ENCODE measurements around the gene SPON1.
"Not testable (repeated sequence)": the region's sequence is repeated elsewhere in the genome, so short reads cannot be mapped to it uniquely, and the experiment has no call there.

Gene SPON1

DNA sequence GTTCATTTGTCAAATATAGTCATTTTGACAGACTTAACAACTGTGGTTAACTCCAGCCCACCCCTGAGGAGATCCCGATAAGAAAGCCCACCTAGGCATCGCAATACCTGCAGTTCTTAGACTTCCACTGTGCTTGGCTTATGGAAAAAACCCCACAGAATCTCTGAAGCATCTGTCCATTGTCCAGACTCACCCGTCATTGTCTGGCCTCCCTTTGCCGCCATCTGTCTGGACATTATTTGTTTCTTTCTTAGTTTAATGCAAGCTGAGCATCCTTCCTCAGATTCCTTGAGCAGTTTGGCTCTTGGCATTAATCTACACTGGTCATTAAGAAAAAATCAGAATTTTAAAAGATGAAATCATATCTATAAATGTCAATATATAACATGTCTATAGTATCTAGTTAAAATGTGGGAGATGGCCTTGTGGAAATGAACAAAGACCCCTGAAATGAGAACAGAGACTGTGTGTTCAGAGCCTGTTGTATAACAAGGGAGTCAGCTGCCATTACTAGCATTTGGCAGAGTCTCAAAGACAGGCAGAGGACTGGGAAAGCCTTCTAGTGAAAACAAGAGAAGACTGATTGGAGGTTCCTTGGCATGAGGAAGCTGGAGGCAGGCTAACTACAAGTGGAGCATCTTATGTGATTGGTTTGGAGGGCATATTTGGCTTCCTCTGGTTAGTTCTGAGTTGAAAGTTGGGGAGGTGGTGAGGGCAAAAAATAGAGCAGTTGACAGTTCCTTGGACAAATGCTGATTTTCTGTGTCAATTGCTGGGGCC, 80.4 kb downstream of the SPON1 start:
- DNase-seq, result no peak

DNA sequence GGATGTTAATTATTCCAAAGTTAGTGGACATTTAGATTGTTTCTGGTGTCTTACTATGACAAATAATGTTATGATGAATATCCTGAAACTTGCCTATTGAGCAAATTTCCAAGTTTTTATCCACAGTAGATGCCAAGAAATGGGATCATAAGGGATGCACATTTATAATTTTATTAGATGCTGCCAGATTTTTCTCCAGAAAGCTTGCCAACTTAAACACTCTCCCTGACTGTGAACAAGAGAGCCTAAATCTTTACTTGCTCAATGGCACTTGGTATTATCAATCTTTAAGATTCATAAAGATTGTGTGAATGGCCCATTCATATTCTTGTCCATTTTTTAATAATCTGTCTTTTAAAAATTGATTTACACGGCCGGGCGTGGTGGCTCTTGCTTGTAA, 82.4 kb downstream of the SPON1 start:
- no peak for DNase-seq

DNA sequence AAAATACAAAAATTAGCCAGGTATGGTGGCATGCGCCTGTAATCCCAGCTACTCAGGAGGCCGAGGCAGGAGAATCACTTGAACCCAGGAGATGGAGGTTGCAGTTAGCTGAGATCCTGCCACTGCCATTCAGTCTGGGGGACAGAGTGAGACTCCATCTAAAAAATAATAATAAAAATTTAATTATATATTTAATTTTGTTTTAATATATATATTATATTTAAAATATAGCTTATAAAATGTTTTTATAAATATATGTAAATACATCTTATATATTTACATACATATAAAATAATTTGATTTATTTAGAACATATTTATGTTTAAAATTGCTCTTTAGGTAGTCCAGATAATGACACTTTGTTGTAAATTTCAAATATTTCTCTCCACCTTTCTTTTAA, 82.9 kb downstream of the SPON1 start:
- DNase-seq, result no peak

DNA sequence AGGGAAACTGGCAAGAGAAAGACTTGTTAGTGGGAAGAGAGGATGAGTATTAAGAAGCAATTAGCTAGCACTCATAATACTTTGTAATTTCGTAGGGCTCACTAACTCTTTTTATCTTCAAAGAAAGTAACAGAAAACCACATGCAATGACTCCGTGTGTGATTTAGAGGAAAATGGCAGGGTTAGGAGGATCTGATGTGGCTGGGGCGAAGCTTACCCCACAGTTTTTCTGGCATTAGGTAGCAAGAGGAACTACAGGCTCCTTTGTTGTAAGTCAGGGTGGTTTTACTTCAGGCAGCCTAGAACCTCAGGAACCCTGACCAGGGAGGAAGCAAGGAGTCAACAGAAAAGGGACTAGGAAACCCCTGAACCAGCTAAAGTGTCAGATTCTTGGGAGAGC, 89.7 kb downstream of the SPON1 start:
- no peak for DNase-seq

DNA sequence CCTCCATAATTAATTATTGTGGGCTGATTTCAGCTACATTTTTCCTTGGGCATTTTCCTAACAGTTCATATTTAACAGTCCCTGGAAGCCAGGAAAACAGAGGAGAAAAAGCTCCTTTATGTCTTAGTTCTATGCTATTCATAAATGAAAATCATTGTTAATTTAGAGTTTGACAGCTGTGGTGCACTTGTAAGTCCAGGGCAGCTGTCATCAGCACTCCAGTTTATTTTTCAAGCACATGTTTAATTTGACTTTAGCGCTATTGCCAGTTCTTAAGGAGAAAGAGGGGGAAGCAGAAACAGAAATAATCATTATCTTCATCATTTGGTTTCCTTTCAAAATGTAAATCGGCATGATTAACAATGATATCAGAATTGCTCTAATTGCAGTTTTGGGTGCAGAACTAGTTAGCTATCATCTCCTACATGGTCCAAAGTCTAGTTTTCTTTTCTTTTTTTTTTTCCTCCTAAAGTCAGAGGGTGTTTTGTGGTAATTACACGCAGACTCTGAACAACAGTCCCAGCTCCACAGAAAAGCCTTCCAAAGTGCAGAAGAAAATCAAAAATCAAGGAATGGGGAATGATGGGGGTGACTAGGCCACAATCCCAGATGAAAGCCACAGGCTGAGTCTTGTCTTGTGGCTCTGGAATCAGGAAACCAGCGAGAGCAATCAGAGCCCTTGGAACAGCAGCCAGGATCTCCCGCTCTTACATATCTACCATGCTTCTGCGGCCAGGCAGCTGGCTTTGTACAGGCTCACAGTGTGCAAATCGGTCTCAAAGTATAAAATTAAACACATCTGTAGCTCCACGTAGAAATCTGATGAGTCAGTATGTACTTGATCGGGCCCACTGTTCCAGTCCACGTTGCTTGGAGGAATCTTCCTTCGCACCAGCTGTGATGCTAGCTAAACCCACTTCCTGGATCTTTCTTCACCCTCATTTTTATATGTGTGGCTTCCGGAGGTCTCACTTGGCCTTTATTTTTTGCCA, 91.9 kb downstream of the SPON1 start:
- DNase-seq, result peak; percentile 72

DNA sequence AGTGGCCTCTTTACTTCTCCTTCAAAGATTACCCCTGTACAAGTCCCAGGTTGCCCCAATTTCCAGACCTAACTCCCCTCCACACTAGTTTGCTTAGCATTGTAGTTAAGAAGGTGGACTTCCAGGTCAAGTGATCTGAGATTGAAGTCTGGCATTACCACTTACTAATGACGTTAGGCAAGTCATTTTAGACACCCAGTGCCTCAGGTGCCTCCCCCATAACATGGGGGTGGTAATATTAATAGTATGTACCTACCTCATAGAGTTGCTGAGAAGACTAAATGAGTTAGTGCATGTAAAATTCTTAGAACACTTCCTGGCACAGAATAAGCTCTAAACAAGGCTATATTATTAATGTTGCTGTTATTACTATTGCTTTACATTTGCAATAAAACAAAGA, 93.4 kb downstream of the SPON1 start:
- DNase-seq, result no peak

DNA sequence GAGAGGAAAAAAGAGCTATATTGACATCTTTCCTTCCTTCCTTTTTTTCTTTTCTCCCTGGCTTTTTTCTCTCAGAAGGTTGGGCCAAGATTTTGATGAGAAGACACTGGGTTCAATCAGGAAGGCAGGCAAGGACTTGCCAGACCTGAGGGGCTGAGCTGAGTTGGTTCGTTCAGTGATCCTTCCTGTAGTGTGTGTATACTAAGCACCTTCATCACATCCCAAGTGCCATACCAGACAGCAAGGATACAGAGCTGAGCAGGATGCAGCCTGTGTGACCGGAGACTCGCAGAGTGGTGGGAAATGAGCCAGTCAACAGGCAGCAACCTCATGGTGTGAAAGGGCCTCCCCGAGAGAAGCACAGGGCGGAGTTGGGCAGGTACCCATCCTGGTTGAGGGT, 95.5 kb downstream of the SPON1 start:
- DNase-seq, result no peak

DNA sequence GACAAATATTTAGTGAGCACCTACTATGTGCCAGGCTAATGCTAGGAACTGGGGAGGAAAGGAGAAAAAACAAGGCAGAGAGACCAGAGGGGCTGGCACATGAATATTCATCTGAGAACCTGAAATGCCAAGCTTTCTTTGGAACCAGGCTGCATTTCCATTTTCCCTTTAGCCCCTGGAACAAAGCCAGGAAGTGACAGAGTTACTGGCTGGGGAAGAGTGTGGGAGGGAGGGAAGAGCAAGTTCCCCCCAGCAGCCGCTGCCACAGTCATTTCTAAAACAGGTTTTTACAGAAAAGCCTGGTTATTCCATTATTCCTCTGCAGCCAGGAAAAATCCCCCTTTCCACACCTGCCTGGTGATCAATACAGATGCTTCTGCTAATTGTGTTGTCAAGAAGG, 97.0 kb downstream of the SPON1 start:
- DNase-seq, result peak; percentile 66

DNA sequence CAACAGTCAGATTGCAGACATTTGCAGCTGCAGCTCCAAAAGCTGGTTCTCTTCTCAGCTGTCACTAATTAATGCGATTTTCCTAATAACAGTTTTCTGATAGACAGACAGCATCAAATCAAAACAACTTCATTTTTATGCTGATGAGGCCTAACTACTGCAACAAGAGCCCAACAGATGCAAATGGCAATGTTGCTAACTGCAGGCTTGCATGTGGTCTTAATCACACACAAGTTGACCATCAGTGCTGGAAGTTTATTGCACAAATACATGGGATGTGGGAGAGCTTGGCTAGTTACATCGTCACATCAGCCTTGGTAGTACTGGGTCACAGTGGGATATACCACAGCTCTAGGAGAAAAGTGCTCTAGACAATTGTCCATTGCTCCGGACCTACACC, 99.2 kb downstream of the SPON1 start:
- no peak for DNase-seq

DNA sequence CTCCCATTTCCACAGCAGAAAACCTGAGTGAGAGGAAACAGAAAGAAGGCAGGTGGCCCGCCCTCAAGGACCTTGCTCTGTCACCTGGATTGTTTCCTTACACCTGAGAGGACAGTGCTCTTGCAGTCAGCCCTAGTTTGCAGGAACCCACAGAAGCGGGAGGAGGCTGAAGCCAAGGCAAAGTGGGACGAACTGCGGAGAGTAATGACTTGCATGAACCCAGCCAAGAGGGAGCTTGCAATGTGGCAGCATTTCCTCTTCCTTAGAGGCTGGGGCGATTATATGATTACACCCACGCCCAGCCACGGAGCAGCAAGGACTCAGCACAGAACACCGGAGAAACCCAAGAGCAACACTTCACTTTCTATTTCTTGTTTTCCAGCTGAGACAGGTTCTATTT, 102.6 kb downstream of the SPON1 start:
- DNase-seq, result no peak

DNA sequence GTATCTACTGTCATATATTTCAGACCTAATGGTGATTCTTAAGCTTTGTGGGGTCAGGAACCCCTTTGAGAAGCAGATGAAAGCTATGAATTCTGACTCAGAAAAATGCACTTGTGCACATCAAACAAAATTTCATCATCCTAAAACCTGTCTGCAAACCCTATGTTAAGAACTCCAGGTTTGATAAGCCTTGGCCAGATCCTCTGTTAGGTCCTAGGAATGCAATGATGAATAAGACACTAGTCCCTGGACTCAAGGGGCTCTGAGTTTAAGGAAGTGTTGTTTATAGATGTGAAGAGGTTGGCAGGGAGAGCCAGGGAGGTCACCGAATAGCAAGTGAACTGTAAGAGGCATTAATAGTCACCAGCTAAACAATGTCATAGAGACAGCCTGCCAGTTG, 103.2 kb downstream of the SPON1 start:
- DNase-seq, result no peak

DNA sequence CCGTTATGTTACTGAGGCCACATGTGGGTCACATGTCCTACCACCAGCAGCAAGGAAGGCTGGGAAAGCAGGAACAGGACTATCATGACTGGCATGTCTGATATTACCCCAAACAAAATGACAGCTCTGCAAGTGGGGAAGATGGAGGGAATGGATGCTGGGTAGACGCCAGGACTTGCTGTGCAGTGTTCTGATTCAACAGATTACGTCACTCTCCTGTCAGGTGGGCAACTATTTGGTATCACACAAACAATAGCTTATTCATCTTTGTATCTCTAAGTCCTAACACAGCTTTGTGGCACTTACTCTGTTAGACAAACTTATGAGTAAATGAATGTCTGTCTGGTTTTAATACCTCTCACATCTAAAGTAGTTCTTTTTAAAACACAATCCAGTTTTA, 105.2 kb downstream of the SPON1 start:
- no peak for DNase-seq

DNA sequence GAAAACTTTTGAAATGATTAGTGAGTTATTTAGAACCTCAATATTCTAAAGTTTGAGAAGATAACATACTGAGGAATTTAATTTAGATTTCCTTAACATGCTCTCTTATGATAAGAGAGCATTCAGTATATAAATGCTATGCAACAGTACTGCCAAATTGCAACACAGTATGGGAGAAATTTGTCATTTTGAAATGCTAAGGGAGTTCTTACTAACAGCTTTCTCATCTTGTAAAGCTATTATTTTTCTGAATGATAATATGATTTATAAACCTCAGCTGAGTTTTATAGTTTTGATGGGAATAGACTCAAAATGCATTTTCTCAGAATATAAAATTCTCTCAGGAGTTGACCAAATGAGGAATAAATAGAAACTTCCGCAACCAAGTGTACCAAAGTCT, 108.4 kb downstream of the SPON1 start:
- DNase-seq, result no peak

DNA sequence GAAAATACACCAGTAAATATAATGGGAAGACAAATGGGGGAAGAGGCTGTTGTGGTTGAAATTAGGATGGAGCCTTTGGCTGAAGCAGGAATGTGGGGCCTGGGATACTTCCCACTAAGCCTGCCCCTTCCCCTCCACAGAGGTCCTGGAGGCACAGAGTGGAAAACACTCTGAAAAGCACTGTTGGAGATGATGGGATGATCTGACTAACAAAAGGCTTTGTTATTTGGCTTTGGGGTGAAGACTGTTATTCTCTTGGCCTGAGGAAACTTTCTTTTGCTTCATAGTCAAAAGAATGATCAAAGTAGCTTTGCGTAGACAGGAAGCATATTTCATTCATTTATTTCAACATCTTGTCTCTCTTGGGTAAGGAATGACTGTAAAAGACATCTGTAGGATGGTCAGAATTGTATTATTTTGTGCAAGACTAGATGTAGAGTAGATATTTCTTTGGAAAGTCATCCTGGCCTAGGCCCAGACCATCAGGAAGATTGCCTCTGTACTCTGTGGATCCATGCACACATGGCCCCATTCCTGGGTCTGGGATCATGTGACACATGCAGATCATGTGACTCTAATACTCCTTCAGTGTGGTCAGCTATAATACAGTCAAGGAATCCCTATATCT, 111.4 kb downstream of the SPON1 start:
- DNase-seq, result peak; percentile 72

DNA sequence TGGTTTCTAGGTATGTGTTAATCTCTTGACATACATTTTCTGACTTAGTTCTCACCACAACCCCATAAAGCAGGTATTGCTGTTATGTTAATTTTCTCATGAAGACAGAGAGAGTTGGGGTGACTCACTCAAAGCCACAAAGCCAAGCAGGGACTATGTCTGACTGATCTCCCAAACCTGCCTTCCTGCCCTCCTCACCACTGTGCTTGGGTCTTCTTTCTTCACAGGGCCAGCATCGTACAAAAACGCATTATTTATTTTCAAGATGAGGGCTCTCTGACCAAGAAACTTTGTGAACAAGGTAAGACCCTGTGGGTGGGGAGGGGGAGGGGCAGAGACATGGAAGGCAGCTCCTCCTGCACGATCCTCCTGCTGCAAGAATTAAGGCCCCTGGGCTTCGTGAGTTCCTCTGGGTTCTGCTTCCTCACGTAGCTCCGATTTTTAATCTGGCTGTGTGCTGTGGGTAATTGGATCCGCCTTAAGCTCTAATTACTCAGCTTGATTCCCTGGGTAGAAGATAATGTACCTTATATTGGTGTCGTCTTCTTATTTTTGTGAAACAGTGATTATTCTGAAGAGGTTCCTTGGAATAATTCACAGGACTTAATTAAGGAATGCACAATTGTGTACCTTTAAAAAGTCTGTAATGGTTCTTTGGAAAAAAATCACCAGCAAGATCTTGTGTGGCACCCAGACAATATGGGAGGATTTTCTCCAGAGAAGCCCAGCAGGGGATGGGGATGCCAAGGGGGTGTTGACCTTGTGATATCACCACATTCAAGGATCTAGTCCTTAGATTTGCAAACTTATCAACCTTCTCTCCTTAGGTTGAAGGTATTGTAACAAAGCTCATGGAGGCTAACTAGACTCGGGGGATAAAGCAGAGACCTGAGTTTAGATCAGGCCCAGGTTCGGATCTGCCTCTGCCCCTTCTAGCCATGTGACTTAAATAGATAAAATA, 112.9 kb downstream of the SPON1 start:
- DNase-seq, result no peak

DNA sequence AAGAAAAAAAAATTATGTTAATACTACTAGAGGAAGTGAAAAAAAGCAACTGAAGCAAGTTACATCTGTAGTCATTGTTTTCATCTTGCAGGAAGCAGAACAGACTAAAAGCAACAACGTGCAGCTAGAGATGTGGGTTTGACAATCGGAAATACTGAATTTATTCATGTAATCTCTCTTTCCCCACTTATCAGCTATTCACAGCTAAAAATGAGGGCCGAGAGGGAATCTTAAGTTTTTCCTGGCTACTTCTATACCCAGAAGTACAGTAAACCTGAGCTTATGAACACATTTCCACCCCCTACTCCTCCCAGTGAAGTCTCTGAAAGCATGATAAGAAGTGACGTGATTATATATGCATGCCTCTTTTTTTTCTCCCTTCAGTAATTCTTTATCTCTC, 116.5 kb downstream of the SPON1 start:
- DNase-seq, result no peak

DNA sequence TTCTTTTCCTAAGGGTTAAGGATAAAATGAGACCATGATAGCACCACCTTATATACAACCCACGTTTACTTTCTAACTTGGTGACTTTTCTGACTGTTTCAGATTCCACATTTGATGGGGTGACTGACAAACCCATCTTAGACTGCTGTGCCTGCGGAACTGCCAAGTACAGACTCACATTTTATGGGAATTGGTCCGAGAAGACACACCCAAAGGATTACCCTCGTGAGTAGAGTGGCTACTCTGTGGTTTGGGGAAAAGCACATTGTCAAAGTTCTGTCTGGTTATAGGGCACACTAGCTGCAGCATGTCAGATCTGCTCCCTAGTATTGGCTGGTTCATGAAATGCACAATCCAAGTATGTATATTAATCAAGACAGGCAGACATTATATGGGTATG, 117.3 kb downstream of the SPON1 start:
- DNase-seq, result no peak

DNA sequence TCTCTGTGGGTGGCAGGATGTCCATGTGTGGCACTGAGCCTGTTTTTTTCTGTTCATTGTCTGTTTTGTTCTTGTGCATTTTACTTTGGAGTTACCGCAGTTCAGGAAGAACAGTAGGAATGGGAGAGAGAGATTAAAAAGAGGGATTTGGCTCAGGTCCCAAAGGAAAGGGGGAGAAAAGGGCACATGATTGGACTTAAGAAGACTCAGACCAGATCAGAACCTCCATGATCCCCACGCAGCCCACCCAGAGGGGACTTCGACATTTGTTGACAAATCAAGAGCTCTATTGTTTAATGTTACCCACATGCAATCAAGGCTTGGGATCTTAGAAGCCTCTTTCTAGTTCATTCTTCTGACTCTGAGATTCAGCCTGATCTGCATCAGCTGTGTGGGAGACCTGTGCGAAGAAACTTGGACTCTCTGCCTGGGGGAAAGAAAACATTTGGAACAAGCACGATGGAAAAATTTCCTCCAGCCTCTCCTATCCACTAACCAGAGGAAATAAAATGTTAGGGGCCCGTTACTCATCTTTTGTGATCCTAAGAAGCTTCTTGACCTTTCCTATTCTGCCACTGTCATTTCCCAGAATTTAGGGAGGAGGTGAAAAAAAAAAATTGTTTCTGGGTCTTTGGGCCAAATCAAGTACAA, 119.2 kb downstream of the SPON1 start:
- DNase-seq, result no peak

DNA sequence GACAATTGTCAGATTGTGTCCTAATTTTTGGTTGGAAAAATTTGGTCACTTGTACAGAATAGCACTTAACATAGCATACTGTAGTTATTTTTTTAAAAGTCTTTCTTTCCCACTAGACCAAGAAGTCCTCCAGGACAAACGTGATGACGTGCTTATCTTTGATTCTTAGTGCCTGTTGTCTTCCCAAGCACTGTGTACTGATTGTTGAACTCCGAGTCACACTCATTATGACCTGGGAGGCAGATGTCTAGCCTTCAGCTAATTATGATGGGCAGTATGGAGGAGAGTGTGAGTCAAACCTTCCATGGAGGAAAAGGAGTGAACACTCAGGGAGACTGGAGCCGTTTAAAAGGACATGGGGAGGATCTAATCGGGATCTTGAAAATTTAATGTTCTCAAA, 119.8 kb downstream of the SPON1 start:
- DNase-seq, result no peak

DNA sequence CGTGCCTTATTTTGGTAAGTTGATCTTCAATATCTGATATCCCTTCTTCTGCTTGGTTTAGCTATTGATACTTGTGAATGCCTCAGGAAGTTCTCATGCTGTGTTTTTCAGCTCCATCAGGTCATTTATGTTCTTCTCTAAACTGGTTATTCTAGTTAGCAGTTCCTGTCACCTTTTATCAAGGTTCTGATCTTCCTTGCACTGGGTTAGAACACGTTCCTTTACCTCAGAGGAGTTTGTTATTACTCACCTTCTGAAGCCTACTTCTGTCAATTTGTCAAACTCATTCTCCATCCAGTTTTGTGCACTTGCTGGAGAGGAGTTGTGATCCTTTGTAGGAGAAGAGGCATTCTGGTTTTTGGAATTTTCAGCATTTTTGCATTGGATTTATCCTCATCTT, 126.3 kb downstream of the SPON1 start:
- not testable (repeated sequence) for DNase-seq

DNA sequence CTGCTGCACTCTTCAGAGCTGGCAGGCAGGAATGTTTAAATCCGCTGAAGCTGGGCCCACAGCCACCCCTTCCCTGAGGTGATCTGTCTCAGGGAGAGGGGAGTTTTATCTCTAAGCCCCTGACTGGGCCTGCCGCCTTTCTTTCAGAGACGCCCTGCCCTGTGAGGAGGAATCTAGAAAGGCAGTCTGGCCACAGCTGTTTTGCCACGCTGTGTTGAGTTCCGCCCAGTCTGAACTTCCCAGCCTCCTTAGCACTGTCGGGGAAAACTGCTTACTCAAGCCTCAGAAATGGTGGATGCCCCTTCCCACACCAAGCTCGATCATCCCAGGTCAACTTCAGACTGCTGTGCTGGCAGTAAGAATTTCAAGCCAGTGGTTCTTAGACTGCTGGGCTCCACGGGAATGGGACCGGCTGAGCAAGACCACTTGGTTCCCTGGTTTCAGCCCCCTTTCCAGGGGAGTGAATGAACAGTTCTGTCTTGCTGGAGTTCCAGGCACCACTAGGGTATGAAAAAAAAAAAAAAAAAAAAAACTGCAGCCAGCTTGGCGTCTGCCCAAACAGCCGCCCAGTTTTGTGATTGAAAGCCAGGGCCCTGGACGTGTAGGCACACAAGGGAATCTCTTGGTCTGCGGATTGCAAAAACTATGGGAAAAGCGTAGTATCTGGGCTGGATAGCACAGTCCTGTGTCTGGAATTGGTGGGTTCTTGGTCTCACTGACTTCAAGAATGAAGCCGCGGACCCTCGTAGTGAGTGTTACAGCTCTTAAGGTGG, 127.4 kb downstream of the SPON1 start:
- DNase-seq, result peak; percentile 45
